K562 (cell line): ENCODE data around the gene ATXN2L. TPM values are rescaled to one million over a fixed set of nuclear protein-coding genes. Genes with fewer than 3 reads are reported as not detected.

Experiments
- GATAD2A ChIP-seq: fragments of 450-650 bp; IDR thresholded peaks from 2 replicates; pipeline ENCODE4 v1.6.1; 2017
- NR3C1 ChIP-seq: sonication (generic); formaldehyde crosslinking; IDR thresholded peaks from 2 replicates; pipeline ENCODE4 v1.8.1; 2022; ENCODE audit warnings: missing genetic modification reagents
- SMAD3 ChIP-seq: fragments of 450-650 bp; formaldehyde crosslinking; conservative IDR thresholded peaks from 2 replicates; pipeline ENCODE4 v1.4.0; 2020; ENCODE audit warnings: mild to moderate bottlenecking
- SRF ChIP-seq, 2 experiments: fragments of 250-450, 450-650 bp in 1 of 2; sonication (Bioruptor Pico) in 1 of 2; sonication (generic) in 1 of 2; formaldehyde crosslinking; IDR thresholded peaks; 2 replicates each; pipeline versions ENCODE4 v1.5.0 to v1.5.1; 2020 to 2022; ENCODE audit warnings: mild to moderate bottlenecking in 1 of 2, missing genetic modification reagents in 1 of 2
- TAF7 ChIP-seq: fragments of 450-650 bp; IDR thresholded peaks from 2 replicates; pipeline ENCODE4 v1.6.1; 2016; ENCODE audit warnings: missing genetic modification characterization, missing compliant biosample characterization
- ZBTB8A ChIP-seq: fragments of 450-650 bp; IDR thresholded peaks from 2 replicates; pipeline ENCODE4 v1.6.1; 2018; ENCODE audit warnings: mild to moderate bottlenecking, moderate library complexity; ENCODE audit not compliant: partially characterized antibody
- ZNF184 ChIP-seq: sonication (generic); formaldehyde crosslinking; IDR thresholded peaks from 2 replicates; pipeline ENCODE4 v1.5.0; 2020; ENCODE audit warnings: missing genetic modification reagents
- ZNF311 ChIP-seq: fragments of 250-450 bp; sonication (Bioruptor Pico); IDR thresholded peaks from 2 replicates; pipeline ENCODE4 v1.4.0; 2020; ENCODE audit warnings: mild to moderate bottlenecking, moderate library complexity
- ZNF444 ChIP-seq: fragments of 250-450 bp; sonication (Bioruptor Pico); IDR thresholded peaks from 2 replicates; pipeline ENCODE4 v1.4.0; 2020; ENCODE audit warnings: mild to moderate bottlenecking, moderate library complexity
- ZSCAN29 ChIP-seq: fragments of 450-650 bp; IDR thresholded peaks from 2 replicates; pipeline ENCODE4 v1.6.1; 2017
- polyA plus RNA-seq, 8 experiments: library from polyadenylated mRNA; depleted of rRNA in 4 of 8; stranded (reverse) in 5 of 8; unstranded in 3 of 8; fragments of >200 nt; fragmentation: Nextera tagmentation in 2 of 8; fragmentation: Illumina TruSeq in 1 of 8; extraction: Ambion mirVana in 2 of 8; extraction: Trizol in 1 of 8; gene quantifications; 2 replicates each; pipeline versions ENCODE4 v1.2.1 to v1.2.3, GENCODE V29; 2011 to 2014; ENCODE audit warnings: inconsistent platforms in 1 of 8, missing spikeins in 1 of 8
- total RNA-seq, 7 experiments: library from RNA; depleted of rRNA in 6 of 7; stranded (reverse); fragments of >200 nt in 6 of 7; fragmentation: Illumina TruSeq in 2 of 7; extraction: Trizol in 2 of 7; gene quantifications; 2 replicates each; pipeline versions ENCODE4 v1.2.1 to v1.2.3, GENCODE V29; 2011 to 2021; ENCODE audit warnings: low replicate concordance in 1 of 7
- TF ChIP-seq, protein P1 (sequence below): fragments of 200-800 bp; sonication (Bioruptor generic); IDR thresholded peaks from 2 replicates; pipeline ENCODE4 v1.6.1; 2017; ENCODE audit warnings: missing genetic modification characterization, missing compliant biosample characterization
- TF ChIP-seq, protein P2 (sequence below): fragments of 450-650 bp; IDR thresholded peaks from 2 replicates; pipeline ENCODE4 v1.6.1; 2016; ENCODE audit warnings: mild to moderate bottlenecking, moderate library complexity
- TF ChIP-seq, protein P3 (sequence below): sonication (generic); formaldehyde crosslinking; IDR thresholded peaks from 2 replicates; pipeline ENCODE4 v1.8.0; 2023; ENCODE audit warnings: mild to moderate bottlenecking, missing genetic modification reagents

ATXN2L gene
- total and polyA plus RNA-seq, 9 of the 15 experiments (the other 6 are each of a cell fraction or from before 2014, with no cell fraction given): 3.8 to 280 (median 37.2) TPM

DNA sequence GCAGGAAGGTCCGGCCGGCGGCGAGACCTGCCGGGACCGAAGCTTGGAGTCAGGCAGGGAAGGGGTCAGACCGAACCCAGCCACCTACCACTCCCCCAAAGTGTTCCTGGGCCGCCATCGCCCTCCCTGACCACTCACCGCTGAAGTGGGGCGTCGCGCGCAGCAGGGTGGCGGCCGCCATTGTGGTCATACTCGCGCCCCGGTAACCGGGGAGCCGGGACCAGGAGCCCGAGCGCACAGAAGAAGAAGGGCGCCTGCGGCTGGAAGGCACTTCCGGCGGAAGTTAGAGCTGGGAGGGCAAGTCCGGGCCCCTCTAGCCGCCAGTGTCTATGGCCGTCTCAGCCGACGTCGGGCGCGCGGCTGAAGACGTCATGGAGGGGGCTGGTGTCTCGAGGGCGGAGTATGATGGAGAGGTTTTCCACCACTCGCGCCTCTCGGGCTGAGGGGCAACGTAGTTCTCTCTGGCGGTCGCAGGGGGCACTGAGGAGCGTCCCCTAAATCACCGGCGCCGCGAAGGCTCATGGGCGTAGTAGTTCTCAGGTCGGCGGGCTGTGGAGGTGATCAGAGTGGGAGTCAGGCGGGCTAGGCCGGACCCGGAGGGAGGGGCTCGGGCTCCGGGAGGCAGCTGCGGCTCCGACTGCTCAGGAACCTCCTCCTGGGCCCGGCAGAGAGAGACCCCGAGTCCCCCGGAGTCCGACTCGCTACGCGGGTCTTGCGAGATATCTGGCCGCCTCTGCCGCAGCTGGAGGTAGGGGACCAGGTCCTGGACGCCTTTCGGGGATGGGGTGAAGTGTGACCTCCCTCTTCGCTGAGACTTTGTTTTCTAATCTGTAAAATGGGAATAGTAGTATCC, 23.5 kb downstream of the ATXN2L start, which contains the start of gene TUFM (continued):
- TF ChIP-seq, protein P1, sequence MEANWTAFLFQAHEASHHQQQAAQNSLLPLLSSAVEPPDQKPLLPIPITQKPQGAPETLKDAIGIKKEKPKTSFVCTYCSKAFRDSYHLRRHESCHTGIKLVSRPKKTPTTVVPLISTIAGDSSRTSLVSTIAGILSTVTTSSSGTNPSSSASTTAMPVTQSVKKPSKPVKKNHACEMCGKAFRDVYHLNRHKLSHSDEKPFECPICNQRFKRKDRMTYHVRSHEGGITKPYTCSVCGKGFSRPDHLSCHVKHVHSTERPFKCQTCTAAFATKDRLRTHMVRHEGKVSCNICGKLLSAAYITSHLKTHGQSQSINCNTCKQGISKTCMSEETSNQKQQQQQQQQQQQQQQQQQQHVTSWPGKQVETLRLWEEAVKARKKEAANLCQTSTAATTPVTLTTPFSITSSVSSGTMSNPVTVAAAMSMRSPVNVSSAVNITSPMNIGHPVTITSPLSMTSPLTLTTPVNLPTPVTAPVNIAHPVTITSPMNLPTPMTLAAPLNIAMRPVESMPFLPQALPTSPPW (CRISPR knock-in tag): peak; percentile 91
- TF ChIP-seq SMAD3 (CRISPR knock-in tag) (no peak), ZNF184 (CRISPR knock-in tag) (no peak), ZBTB8A (no peak), SRF (CRISPR knock-in tag; IDR thresholded peaks at IDR 0.05) (peak in 1 of 2 experiments; percentile 66; a peak in 1 of 4 replicates), ZNF311 (CRISPR knock-in tag) (no peak), ZSCAN29 (no peak), ZNF444 (CRISPR knock-in tag) (no peak), TAF7 (tag) (peak; percentile 68), NR3C1 (CRISPR knock-in tag) (peak; percentile 64; the same call in 1 of the 2 replicates), GATAD2A (no peak)
- TF ChIP-seq, protein P2, sequence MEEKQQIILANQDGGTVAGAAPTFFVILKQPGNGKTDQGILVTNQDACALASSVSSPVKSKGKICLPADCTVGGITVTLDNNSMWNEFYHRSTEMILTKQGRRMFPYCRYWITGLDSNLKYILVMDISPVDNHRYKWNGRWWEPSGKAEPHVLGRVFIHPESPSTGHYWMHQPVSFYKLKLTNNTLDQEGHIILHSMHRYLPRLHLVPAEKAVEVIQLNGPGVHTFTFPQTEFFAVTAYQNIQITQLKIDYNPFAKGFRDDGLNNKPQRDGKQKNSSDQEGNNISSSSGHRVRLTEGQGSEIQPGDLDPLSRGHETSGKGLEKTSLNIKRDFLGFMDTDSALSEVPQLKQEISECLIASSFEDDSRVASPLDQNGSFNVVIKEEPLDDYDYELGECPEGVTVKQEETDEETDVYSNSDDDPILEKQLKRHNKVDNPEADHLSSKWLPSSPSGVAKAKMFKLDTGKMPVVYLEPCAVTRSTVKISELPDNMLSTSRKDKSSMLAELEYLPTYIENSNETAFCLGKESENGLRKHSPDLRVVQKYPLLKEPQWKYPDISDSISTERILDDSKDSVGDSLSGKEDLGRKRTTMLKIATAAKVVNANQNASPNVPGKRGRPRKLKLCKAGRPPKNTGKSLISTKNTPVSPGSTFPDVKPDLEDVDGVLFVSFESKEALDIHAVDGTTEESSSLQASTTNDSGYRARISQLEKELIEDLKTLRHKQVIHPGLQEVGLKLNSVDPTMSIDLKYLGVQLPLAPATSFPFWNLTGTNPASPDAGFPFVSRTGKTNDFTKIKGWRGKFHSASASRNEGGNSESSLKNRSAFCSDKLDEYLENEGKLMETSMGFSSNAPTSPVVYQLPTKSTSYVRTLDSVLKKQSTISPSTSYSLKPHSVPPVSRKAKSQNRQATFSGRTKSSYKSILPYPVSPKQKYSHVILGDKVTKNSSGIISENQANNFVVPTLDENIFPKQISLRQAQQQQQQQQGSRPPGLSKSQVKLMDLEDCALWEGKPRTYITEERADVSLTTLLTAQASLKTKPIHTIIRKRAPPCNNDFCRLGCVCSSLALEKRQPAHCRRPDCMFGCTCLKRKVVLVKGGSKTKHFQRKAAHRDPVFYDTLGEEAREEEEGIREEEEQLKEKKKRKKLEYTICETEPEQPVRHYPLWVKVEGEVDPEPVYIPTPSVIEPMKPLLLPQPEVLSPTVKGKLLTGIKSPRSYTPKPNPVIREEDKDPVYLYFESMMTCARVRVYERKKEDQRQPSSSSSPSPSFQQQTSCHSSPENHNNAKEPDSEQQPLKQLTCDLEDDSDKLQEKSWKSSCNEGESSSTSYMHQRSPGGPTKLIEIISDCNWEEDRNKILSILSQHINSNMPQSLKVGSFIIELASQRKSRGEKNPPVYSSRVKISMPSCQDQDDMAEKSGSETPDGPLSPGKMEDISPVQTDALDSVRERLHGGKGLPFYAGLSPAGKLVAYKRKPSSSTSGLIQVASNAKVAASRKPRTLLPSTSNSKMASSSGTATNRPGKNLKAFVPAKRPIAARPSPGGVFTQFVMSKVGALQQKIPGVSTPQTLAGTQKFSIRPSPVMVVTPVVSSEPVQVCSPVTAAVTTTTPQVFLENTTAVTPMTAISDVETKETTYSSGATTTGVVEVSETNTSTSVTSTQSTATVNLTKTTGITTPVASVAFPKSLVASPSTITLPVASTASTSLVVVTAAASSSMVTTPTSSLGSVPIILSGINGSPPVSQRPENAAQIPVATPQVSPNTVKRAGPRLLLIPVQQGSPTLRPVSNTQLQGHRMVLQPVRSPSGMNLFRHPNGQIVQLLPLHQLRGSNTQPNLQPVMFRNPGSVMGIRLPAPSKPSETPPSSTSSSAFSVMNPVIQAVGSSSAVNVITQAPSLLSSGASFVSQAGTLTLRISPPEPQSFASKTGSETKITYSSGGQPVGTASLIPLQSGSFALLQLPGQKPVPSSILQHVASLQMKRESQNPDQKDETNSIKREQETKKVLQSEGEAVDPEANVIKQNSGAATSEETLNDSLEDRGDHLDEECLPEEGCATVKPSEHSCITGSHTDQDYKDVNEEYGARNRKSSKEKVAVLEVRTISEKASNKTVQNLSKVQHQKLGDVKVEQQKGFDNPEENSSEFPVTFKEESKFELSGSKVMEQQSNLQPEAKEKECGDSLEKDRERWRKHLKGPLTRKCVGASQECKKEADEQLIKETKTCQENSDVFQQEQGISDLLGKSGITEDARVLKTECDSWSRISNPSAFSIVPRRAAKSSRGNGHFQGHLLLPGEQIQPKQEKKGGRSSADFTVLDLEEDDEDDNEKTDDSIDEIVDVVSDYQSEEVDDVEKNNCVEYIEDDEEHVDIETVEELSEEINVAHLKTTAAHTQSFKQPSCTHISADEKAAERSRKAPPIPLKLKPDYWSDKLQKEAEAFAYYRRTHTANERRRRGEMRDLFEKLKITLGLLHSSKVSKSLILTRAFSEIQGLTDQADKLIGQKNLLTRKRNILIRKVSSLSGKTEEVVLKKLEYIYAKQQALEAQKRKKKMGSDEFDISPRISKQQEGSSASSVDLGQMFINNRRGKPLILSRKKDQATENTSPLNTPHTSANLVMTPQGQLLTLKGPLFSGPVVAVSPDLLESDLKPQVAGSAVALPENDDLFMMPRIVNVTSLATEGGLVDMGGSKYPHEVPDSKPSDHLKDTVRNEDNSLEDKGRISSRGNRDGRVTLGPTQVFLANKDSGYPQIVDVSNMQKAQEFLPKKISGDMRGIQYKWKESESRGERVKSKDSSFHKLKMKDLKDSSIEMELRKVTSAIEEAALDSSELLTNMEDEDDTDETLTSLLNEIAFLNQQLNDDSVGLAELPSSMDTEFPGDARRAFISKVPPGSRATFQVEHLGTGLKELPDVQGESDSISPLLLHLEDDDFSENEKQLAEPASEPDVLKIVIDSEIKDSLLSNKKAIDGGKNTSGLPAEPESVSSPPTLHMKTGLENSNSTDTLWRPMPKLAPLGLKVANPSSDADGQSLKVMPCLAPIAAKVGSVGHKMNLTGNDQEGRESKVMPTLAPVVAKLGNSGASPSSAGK: no peak
- TF ChIP-seq, protein P3, sequence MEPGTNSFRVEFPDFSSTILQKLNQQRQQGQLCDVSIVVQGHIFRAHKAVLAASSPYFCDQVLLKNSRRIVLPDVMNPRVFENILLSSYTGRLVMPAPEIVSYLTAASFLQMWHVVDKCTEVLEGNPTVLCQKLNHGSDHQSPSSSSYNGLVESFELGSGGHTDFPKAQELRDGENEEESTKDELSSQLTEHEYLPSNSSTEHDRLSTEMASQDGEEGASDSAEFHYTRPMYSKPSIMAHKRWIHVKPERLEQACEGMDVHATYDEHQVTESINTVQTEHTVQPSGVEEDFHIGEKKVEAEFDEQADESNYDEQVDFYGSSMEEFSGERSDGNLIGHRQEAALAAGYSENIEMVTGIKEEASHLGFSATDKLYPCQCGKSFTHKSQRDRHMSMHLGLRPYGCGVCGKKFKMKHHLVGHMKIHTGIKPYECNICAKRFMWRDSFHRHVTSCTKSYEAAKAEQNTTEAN (CRISPR knock-in tag): peak; percentile 48; the same call in 1 of the 2 replicates
